ENCODE measurements around the gene UNC13B.

DNA sequence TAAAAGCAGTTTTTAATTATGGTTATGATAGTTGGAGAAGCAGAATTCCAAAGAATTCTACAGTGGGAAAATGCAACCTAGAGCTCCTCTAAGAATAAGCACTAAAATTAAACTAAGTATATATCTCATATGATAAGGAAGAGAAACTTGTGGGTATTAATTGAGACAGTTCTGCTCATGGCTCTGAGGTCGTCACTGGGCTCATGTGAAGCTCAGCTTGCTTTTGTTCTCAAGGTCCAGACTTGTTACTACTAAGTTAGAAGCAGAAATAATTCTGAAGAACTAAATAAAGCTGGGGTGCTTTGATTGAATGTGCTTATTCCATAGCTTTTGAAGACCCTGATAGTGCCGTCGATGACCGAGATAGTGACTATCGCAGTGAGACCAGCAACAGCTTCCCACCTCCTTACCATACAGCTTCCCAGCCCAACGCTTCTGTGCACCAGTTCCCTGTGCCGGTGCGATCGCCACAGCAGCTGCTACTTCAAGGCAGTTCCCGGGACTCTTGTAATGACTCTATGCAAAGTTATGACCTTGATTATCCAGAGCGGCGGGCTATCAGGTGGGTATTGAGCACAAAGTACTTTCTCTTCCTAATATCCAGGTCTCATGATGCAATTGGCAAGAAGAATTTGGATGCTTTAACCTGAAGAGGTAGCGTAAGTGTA is 133.7 kb downstream of the UNC13B start:
- no peak for TF ChIP-seq POLR2A (IDR thresholded peaks at IDR 0.05)
- TF ChIP-seq, protein P1, sequence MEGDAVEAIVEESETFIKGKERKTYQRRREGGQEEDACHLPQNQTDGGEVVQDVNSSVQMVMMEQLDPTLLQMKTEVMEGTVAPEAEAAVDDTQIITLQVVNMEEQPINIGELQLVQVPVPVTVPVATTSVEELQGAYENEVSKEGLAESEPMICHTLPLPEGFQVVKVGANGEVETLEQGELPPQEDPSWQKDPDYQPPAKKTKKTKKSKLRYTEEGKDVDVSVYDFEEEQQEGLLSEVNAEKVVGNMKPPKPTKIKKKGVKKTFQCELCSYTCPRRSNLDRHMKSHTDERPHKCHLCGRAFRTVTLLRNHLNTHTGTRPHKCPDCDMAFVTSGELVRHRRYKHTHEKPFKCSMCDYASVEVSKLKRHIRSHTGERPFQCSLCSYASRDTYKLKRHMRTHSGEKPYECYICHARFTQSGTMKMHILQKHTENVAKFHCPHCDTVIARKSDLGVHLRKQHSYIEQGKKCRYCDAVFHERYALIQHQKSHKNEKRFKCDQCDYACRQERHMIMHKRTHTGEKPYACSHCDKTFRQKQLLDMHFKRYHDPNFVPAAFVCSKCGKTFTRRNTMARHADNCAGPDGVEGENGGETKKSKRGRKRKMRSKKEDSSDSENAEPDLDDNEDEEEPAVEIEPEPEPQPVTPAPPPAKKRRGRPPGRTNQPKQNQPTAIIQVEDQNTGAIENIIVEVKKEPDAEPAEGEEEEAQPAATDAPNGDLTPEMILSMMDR (IDR thresholded peaks at IDR 0.05), result no peak

All from sigmoid colon (tissue), 3 donors.